HCT116 (cell line): ENCODE results near the gene MINDY1.

Experiments used
- CTCF ChIP-seq, 3 experiments: fragments of 200-600 bp in 1 of 3; sonication (generic) in 1 of 3; IDR thresholded peaks in 2 of 3; conservative IDR thresholded peaks in 1 of 3; 2 replicates each; pipeline ENCODE4 v1.5.1; 2012 to 2017; ENCODE audit warnings: low read depth in 2 of 3, low read length in 2 of 3, antibody characterized with exemption in 1 of 3, borderline replicate concordance in 1 of 3, control low read depth in 1 of 3, mild to moderate bottlenecking in 1 of 3, mixed read lengths in 1 of 3, mixed run types in 1 of 3, moderate library complexity in 1 of 3; ENCODE audit not compliant: insufficient read depth in 1 of 3
- ELF1 ChIP-seq: IDR thresholded peaks from 2 replicates; pipeline ENCODE4 v1.6.1; 2012; ENCODE audit warnings: low read depth, borderline replicate concordance
- EZH2 ChIP-seq: fragments of 200-600 bp; sonication (generic); IDR thresholded peaks from 2 replicates; pipeline ENCODE4 v1.6.1; 2017; ENCODE audit warnings: antibody characterized with exemption, mixed run types
- POLR2AphosphoS5 ChIP-seq: IDR thresholded peaks from 2 replicates; pipeline ENCODE4 v1.6.1; 2011; ENCODE audit warnings: mild to moderate bottlenecking, low read depth, low read length, moderate library complexity
- YY1 ChIP-seq: IDR thresholded peaks from 2 replicates; pipeline ENCODE4 v1.6.1; 2011; ENCODE audit warnings: low read length, low read depth, moderate library complexity, mild to moderate bottlenecking; ENCODE audit not compliant: insufficient replicate concordance; ENCODE audit errors: extremely low read depth

DNA sequence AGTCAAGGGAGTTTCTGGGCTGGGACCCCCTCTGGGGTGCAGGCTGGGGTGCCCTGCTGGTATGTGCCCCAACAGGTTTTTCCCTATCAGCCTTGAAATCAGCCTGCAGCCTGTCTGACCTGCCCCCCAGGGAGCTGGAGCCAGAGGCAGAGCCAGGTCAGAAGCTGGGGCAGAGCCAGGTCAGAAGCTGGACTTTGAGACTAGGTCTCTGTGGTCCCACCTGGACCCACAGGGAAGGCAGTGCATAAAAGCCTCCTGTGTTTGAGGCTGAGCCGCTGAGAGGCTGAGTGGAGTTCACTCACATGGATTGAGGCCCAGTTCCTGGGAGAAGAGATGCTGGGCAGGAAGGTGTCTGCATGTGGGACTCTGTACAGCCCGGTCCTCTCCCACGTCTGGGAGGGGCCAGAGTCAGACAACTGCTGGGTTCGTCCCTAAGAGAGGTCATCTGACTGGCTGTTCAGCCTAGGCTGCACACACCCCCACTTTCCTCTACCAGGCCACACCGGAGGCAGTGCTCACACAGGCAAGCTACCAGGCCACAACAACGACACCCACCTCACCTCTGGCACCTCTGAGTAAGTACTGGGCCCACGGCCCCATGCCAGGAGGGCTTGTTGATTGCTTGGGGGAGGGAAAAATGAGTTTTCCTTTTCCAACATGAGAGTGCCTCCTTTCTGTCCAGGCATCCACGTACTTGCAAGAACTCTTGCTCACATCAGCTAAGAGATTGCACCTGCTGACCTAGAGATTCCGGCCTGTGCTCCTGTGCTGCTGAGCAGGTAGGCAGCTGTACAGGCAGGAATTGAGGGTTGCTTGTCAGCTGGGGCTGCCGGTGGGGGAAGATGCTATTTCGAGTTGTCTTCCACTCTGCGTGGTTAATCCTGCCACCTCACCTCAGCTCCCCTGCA, 24.6 kb downstream of the MINDY1 start, which contains the start of gene ANXA9:
- TF ChIP-seq ELF1 (no peak), POLR2AphosphoS5 (0 out of 2 replicates have a peak, but pooled peaks have one; percentile 18), YY1 (no peak), CTCF (IDR thresholded peaks at IDR 0.05 in 2 of 3, conservative IDR thresholded peaks at IDR 0.05 in 1 of 3; ENCODE audit: borderline replicate concordance in 1 of 3, insufficient read depth in 1 of 3, low read depth in 2 of 3, low read length in 2 of 3) (no peak), EZH2 (no peak)
